ENCODE measurements around the gene CD164L2. TPM values are rescaled to one million over a fixed set of nuclear protein-coding genes. Genes with fewer than 3 reads are reported as not detected.

Gene CD164L2
- total RNA-seq, 4 donors from 2014 or later, result not detected

GRCh38 chr1:27428316-27429028, 45.3 kb upstream of the CD164L2 start:
- 13% methylated on average over 17 of the region's 17 CpGs for WGBS
- H3K27ac ChIP-seq (replicated peaks in 1 of 4), result peak overlapping the region; percentile 79 to 86 (median 83)
- peaks cover 0 to 25% (median 15%) of the 10 kb centered on the region in 4 donors for H3K36me3 ChIP-seq
- DNase-seq (ENCODE audit: extremely low spot score), result no peak
- H3K27me3 ChIP-seq, result no peaks in the 10 kb centered on the region
- intact Hi-C loops (cut with DNase I), result no loop called here
- H3K9me3 ChIP-seq, result no peaks in the 10 kb centered on the region
- H3K4me3 ChIP-seq, result peak overlapping the region; percentile 22 to 50 (median 38)
- peaks cover 84 to 99% (median 96%) of the 10 kb centered on the region in 4 donors for H3K4me1 ChIP-seq
- peak in 2 of 3 experiments; percentile 9 to 13 for TF ChIP-seq CTCF (IDR thresholded peaks at IDR 0.05)
- TF ChIP-seq POLR2AphosphoS5 (IDR thresholded peaks at IDR 0.05), result peak; percentile 71 to 88
- no peak for TF ChIP-seq POLR2A (IDR thresholded peaks at IDR 0.05; ENCODE audit: low read depth)
- peak; percentile 65 for TF ChIP-seq EP300 (IDR thresholded peaks at IDR 0.05)

DNA sequence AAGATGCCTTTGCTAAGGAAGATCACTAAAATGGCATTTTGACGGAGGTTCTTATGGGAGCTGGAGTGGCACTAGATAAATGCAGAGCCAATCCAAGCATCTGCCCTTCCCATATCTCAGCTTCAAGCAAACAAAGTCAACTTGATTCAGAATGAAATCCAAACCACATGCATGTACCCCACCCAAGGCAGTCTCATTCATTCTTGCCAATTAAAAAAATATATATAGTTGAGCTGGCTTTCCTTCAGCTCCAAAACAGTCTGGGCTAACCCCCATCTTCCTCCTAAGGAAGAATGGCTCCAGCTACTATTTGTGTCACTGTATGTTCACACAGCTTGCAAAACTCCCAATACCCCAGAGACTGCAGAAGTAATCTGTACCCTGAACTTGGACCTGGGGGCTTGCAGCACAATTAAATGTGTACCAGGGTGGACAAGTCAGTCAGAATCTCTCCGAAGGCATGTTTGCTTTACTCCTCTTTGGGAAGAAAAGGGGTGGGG, 44.7 kb upstream of the CD164L2 start:
- TF ChIP-seq EP300 (IDR thresholded peaks at IDR 0.05) (no peak), CTCF (IDR thresholded peaks at IDR 0.05) (no peak), POLR2AphosphoS5 (IDR thresholded peaks at IDR 0.05) (no peak), POLR2A (IDR thresholded peaks at IDR 0.05; ENCODE audit: low read depth) (no peak)
- Histone ChIP-seq H3K4me3 (peak overlapping the region; percentile 22 to 50 (median 38)), H3K4me1 (peaks cover 82 to 99% (median 95%) of the 10 kb centered on the region in 4 donors), H3K9me3 (no peaks in the 10 kb centered on the region), H3K27ac (replicated peaks in 1 of 4) (peak overlapping the region; percentile 79 to 86 (median 83)), H3K36me3 (peaks cover 0 to 25% (median 15%) of the 10 kb centered on the region in 4 donors), H3K27me3 (no peaks in the 10 kb centered on the region)
- DNase-seq (ENCODE audit: extremely low spot score), result no peak
- intact Hi-C loops (cut with DNase I), result no loop called here
- 55% methylated on average over 2 of the region's 2 CpGs for whole genome bisulfite sequencing

- no peak for DNase-seq (ENCODE audit: extremely low spot score)
- Histone ChIP-seq H3K27me3 (no peaks in the 10 kb centered on the region), H3K27ac (replicated peaks in 1 of 4) (peak overlapping the region; percentile 79 to 86 (median 83)), H3K36me3 (peaks cover 0 to 25% (median 15%) of the 10 kb centered on the region in 4 donors), H3K4me3 (peak overlapping the region in 2 of 4 donors; percentile 36 to 50), H3K9me3 (no peaks in the 10 kb centered on the region), H3K4me1 (peaks cover 79 to 100% (median 95%) of the 10 kb centered on the region in 4 donors)
- WGBS, result 75% methylated on average over 2 of the region's 2 CpGs
- intact Hi-C loops (cut with DNase I), result no loop called here
- TF ChIP-seq CTCF (IDR thresholded peaks at IDR 0.05) (no peak), POLR2A (IDR thresholded peaks at IDR 0.05; ENCODE audit: low read depth) (no peak), POLR2AphosphoS5 (IDR thresholded peaks at IDR 0.05) (peak in 1 of 2 donors; percentile 39), EP300 (IDR thresholded peaks at IDR 0.05) (no peak)
Observed at GRCh38 chr1:27427329-27427728, 44.2 kb upstream of the CD164L2 start.

DNA sequence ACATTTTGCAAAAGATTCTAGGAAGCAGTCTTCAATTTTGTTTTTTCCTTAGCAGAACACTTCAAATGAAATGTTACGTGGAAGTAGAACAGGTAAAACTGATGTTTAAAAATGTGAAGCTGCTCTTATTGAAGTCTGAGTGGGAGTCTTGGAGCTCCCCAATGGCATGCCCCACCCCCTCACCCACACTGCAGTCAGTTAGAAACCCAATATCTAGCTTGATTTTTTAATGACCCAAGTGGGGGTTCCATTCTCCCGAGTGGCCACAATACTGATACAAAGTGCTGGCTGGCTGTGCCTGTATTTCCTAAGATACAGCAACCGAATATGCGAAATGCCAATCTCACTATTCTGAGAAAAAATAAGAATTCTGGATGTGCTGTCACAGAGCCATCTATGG, 40.6 kb upstream of the CD164L2 start:
- Histone ChIP-seq H3K27ac (replicated peaks in 1 of 4) (peak overlapping the region in 3 of 4 donors; percentile 28 to 84 (median 82)), H3K36me3 (peaks cover 0 to 28% (median 15%) of the 10 kb centered on the region in 4 donors), H3K9me3 (no peaks in the 10 kb centered on the region), H3K4me3 (no peak overlapping the region), H3K27me3 (no peaks in the 10 kb centered on the region), H3K4me1 (peaks cover 64 to 100% (median 95%) of the 10 kb centered on the region in 4 donors)
- 84% methylated on average over 4 of the region's 4 CpGs for WGBS
- TF ChIP-seq CTCF (IDR thresholded peaks at IDR 0.05) (no peak), POLR2A (IDR thresholded peaks at IDR 0.05; ENCODE audit: low read depth) (no peak), POLR2AphosphoS5 (IDR thresholded peaks at IDR 0.05) (no peak), EP300 (IDR thresholded peaks at IDR 0.05) (no peak)
- intact Hi-C loops (cut with DNase I), result no loop called here
- DNase-seq (ENCODE audit: extremely low spot score), result no peak
